GM12801 (cell line): ENCODE results near the gene STEAP1B.

ENCODE experiments used
- CTCF ChIP-seq: IDR thresholded peaks from one replicate; pipeline ENCODE4 v1.5.1; 2011; ENCODE audit warnings: control low read depth; ENCODE audit not compliant: insufficient read length; ENCODE audit errors: extremely low read depth

STEAP1B gene

GRCh38 chr7:22454446-22454845 is 45.5 kb downstream of the STEAP1B start:
- no peak for TF ChIP-seq CTCF

GRCh38 chr7:22452960-22453558 is 46.9 kb downstream of the STEAP1B start:
- no peak for TF ChIP-seq CTCF

- TF ChIP-seq CTCF: no peak
Observed at GRCh38 chr7:22452142-22452959, 47.6 kb downstream of the STEAP1B start.

GRCh38 chr7:22447762-22448161 is 52.2 kb downstream of the STEAP1B start:
- no peak for TF ChIP-seq CTCF

- TF ChIP-seq CTCF: no peak
Observed at GRCh38 chr7:22447008-22447407, 53.0 kb downstream of the STEAP1B start.

- no peak for TF ChIP-seq CTCF
Observed at GRCh38 chr7:22445853-22446252, 54.1 kb downstream of the STEAP1B start.

GRCh38 chr7:22445140-22445743 is 54.7 kb downstream of the STEAP1B start:
- no peak for TF ChIP-seq CTCF
